ENCODE measurements around the gene PLEKHG3.

The PLEKHG3 gene

GRCh38 chr14:64725261-64725815 lies 21.1 kb downstream of the PLEKHG3 start:
- no peak for DNase-seq (ENCODE audit: low read depth in 1 of 2, low spot score in 1 of 2)

GRCh38 chr14:64725879-64726584 lies 21.8 kb downstream of the PLEKHG3 start:
- no peak for DNase-seq (ENCODE audit: low read depth in 1 of 2, low spot score in 1 of 2)

- no peak for DNase-seq (ENCODE audit: low read depth in 1 of 2, low spot score in 1 of 2)
These were observed 22.3 kb downstream of the PLEKHG3 start for GRCh38 chr14:64726585-64726890.

GRCh38 chr14:64727551-64728071 lies 23.4 kb downstream of the PLEKHG3 start:
- DNase-seq (ENCODE audit: low read depth in 1 of 2, low spot score in 1 of 2): no peak

- DNase-seq (ENCODE audit: low read depth in 1 of 2, low spot score in 1 of 2): no peak
These were observed 23.9 kb downstream of the PLEKHG3 start for GRCh38 chr14:64728106-64728505.

GRCh38 chr14:64728856-64729255 lies 24.6 kb downstream of the PLEKHG3 start:
- DNase-seq (ENCODE audit: low read depth in 1 of 2, low spot score in 1 of 2): no peak

- DNase-seq (ENCODE audit: low read depth in 1 of 2, low spot score in 1 of 2): no peak
These were observed 25.3 kb downstream of the PLEKHG3 start for GRCh38 chr14:64729386-64730060.

- no peak for DNase-seq (ENCODE audit: low read depth in 1 of 2, low spot score in 1 of 2)
These were observed 25.8 kb downstream of the PLEKHG3 start for GRCh38 chr14:64730061-64730440.

GRCh38 chr14:64730681-64731080 lies 26.5 kb downstream of the PLEKHG3 start:
- DNase-seq (ENCODE audit: low read depth in 1 of 2, low spot score in 1 of 2): no peak

- DNase-seq (ENCODE audit: low read depth in 1 of 2, low spot score in 1 of 2): no peak
These were observed 26.9 kb downstream of the PLEKHG3 start for GRCh38 chr14:64731141-64731581.

GRCh38 chr14:64732066-64732465 lies 27.8 kb downstream of the PLEKHG3 start:
- no peak for DNase-seq (ENCODE audit: low read depth in 1 of 2, low spot score in 1 of 2)

- no peak for DNase-seq (ENCODE audit: low read depth in 1 of 2, low spot score in 1 of 2)
These were observed 28.4 kb downstream of the PLEKHG3 start for GRCh38 chr14:64732536-64733120.

GRCh38 chr14:64733321-64733720 lies 29.1 kb downstream of the PLEKHG3 start:
- DNase-seq (ENCODE audit: low read depth in 1 of 2, low spot score in 1 of 2): no peak

GRCh38 chr14:64733899-64734298 lies 29.7 kb downstream of the PLEKHG3 start:
- no peak for DNase-seq (ENCODE audit: low read depth in 1 of 2, low spot score in 1 of 2)

GRCh38 chr14:64734990-64735389 lies 30.8 kb downstream of the PLEKHG3 start:
- no peak for DNase-seq (ENCODE audit: low read depth in 1 of 2, low spot score in 1 of 2)

- no peak for DNase-seq (ENCODE audit: low read depth in 1 of 2, low spot score in 1 of 2)
These were observed 32.3 kb downstream of the PLEKHG3 start for GRCh38 chr14:64736271-64737169.

- no peak for DNase-seq (ENCODE audit: low read depth in 1 of 2, low spot score in 1 of 2)
These were observed 33.4 kb downstream of the PLEKHG3 start for GRCh38 chr14:64737391-64738280.

- no peak for DNase-seq (ENCODE audit: low read depth in 1 of 2, low spot score in 1 of 2)
These were observed 34.1 kb downstream of the PLEKHG3 start for GRCh38 chr14:64738281-64738804.

- DNase-seq (ENCODE audit: low read depth in 1 of 2, low spot score in 1 of 2): no peak
These were observed 37.0 kb downstream of the PLEKHG3 start for GRCh38 chr14:64741200-64741599.

GRCh38 chr14:64741961-64742360 lies 37.7 kb downstream of the PLEKHG3 start:
- no peak for DNase-seq (ENCODE audit: low read depth in 1 of 2, low spot score in 1 of 2)
